ENCODE results near the gene POU5F1.

DNA sequence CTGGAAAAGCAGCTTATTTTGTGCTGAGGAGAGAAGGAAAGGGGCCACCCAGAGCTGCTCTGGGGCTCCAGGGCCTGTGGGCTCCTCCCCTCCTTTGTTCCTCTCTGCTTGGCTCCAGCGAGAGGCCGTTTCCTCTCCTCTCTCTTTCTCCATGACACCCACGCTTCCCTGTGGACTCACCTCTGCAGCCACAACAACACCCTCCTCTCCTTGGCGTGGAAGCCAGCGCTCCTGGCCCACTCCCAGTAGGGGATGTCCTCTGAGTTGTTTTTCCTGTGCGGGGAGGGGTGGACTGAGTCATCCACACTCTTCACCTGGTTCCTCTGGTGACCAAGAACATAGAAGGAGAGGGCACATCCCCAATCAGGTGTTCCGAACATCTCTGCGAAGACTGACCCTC is 45.3 kb downstream of the POU5F1 start:
- TF ChIP-seq, protein P1, sequence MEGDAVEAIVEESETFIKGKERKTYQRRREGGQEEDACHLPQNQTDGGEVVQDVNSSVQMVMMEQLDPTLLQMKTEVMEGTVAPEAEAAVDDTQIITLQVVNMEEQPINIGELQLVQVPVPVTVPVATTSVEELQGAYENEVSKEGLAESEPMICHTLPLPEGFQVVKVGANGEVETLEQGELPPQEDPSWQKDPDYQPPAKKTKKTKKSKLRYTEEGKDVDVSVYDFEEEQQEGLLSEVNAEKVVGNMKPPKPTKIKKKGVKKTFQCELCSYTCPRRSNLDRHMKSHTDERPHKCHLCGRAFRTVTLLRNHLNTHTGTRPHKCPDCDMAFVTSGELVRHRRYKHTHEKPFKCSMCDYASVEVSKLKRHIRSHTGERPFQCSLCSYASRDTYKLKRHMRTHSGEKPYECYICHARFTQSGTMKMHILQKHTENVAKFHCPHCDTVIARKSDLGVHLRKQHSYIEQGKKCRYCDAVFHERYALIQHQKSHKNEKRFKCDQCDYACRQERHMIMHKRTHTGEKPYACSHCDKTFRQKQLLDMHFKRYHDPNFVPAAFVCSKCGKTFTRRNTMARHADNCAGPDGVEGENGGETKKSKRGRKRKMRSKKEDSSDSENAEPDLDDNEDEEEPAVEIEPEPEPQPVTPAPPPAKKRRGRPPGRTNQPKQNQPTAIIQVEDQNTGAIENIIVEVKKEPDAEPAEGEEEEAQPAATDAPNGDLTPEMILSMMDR (IDR thresholded peaks at IDR 0.05; ENCODE audit: borderline replicate concordance, extremely low read depth, low read length, poor library complexity, severe bottlenecking) = no peak
- no peak for TF ChIP-seq EZH2 (IDR thresholded peaks at IDR 0.05; ENCODE audit: borderline replicate concordance, low read depth, low read length, severe bottlenecking)

All from DND-41 (cell line).